Body of pancreas (tissue), 4 donors: ENCODE data around the gene FAM24B.

Source experiments
- POLR2A ChIP-seq, 3 donors: fragments of 450-650 bp; IDR thresholded peaks; one replicate each; pipeline ENCODE4 v1.6.1; 2016; ENCODE audit warnings: antibody characterized with exemption in 3 of 3, mild to moderate bottlenecking in 2 of 3
- TF ChIP-seq, protein P1 (sequence below), 7 experiments: fragments of 450-650 bp in 4 of 7; fragments of 200-600 bp in 3 of 7; sonication (generic) in 3 of 7; IDR thresholded peaks; one replicate each; pipeline ENCODE4 v1.5.1; 2016 to 2019; ENCODE audit warnings: antibody characterized with exemption in 7 of 7

DNA sequence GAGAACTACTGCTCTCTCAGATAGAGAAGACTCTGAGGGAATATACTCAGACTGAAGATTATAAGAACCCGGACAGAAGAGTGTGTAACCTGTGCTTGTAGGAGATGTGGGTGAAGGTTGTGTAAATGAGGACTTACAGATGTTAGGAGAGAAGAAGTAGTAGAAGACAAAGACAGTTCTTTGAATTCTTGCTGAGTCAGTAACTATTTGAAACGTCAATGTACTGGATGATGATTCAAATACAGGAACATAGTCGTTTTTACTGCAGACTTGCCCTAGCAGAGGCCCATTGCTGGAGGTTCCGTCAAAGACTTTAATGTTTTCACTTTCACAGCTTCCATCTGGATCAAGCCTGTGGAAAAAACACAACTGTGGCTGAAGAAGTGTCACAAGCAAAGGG, 40.5 kb downstream of the FAM24B start:
- TF ChIP-seq, protein P1, sequence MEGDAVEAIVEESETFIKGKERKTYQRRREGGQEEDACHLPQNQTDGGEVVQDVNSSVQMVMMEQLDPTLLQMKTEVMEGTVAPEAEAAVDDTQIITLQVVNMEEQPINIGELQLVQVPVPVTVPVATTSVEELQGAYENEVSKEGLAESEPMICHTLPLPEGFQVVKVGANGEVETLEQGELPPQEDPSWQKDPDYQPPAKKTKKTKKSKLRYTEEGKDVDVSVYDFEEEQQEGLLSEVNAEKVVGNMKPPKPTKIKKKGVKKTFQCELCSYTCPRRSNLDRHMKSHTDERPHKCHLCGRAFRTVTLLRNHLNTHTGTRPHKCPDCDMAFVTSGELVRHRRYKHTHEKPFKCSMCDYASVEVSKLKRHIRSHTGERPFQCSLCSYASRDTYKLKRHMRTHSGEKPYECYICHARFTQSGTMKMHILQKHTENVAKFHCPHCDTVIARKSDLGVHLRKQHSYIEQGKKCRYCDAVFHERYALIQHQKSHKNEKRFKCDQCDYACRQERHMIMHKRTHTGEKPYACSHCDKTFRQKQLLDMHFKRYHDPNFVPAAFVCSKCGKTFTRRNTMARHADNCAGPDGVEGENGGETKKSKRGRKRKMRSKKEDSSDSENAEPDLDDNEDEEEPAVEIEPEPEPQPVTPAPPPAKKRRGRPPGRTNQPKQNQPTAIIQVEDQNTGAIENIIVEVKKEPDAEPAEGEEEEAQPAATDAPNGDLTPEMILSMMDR (IDR thresholded peaks at IDR 0.05), result no peak
- TF ChIP-seq POLR2A (IDR thresholded peaks at IDR 0.05), result no peak
